CD4-positive, alpha-beta T cell treated with Interleukin-21 for 1 hour (primary cell): ENCODE measurements around the gene ITGA7.

ENCODE experiments used
- DNase-seq: peaks from one replicate; pipeline ENCODE4 v3.0.0-alpha.2; 2020

ITGA7 gene

DNA sequence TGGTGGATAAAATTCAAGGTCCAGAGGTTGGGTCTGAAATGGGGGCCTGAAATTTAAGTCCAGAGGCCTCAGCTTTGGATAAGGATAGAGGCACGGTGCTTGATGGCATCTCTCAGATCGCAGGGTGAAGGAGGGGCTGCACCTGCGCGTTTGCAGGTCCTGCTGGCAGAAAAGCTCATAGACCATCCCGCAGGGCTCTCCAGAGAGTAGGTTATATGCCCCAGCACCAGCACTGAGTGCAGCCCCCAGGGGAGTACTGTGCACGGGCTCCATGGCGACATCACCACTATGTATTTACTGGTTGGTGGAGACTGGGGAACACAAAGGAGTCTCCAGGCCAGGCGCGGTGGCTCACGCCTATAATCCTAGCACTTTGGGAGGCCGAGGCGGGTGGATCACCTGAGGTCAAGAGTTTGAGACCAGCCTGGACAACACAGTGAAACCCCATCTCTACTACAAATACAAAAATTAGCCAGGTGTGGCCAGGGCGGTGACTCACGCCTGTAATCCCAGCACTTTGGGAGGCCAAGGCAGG is 25.4 kb upstream of the ITGA7 start:
- DNase-seq = no peak

DNA sequence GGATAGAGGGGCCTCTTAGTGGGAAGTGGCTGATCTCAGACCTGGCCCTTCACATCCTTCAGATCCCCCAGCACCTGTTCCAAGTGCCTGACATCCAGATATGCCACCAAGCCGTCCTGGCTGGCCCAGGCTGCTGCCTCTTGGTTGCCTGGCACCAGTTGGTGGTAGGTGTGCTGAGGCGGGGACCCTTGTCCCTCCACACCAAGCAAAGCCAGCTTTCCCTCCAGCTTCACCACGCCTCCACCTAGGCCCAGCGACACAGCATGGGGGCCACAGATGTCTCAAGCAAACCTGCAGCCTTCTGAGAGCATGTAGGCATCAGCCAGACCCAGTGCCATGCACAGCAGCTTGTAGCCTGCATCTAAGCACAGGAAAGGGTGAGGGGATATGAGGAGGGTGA is 24.6 kb upstream of the ITGA7 start:
- no peak for DNase-seq

DNA sequence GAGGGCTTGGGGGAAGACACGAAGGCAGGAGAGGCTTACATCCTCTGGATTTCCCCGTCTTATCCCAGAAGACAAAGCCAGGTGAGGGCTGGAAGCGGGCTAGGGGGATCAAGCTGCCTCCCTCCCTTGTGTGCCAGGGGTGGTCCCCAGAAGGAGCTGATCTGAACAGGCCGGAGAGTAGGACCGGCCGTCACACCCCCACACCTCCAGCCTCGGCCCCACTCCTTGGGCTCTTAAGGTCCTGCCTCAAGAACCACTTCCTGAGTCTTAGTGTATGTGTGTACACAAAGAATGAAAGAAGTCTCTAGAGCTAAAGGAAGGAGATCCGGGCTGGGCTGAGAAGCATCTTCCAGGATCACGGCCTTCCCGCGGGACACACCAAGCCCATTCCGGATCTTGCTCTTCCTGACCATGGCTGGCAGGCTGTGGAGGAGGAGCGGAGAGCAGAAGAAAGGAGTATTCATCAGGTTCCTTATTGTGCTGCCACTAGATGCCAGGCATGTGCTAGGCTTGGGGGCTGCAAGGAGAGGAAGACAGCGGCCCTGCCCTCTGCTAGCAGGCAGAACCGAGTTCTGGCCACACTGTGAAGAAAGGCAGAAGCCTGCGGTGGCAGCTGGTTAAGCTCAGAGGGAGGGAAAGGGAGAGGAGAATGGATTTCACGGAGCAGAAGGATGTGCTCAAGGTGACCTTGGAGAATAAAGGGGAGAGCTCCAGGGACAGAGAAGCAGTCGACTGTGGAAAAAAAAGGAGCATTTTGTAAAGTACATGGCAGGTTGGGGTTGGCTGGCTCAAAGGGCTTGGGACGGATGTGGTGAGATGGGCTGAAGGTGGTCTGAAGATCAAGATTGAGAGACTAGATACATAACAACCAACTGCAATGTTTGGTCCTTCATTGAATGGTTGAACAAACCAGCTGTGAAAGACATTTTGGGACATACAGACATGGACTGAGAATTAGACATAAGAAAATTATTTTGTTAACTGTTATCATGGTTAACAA is 22.4 kb upstream of the ITGA7 start:
- peak; percentile 43 for DNase-seq

DNA sequence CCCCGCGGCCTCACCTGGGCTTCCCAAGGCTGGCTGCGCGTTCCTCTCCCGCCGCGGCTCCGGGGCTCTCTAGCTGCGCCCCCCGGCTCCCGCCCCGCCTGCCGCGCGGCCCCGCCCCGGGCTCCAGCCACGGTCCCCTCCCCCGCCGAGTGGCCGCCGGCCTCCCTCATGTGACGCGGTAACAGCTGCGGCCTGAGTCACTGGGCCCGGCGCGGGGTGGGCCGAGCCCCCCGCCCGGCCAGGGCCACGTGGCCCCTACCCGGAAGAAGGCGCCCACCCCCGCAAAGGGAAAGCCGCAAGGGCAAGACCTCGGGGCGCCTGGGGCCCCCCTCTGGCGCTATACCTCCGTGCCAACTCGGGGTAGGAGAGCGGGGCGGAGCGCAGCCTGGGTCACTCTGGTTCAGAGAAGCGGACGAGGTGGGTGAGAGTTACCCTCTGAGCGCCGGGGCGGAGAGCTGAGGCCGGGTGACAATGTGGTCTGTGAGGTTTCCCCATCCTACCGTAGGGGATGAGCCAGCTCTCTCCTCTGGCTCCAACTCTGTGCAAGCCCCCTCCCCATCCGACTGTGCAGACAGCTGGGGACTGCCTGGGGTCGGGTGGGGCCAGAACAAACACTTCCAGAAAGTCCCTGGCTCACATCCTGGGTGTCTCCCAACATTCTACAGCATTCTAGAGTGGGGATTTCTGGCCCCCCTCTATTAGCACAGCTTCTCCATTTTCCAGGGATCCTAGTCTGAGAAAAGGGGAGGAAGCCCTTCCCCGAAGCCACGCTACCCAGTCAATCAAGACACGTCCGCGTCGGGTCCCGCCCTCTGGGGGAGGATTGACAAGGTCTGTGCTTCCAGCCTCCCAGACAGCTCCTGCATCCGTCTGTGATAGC is 21.5 kb upstream of the ITGA7 start, which contains the start of gene CD63:
CD63 (minus strand) TSS at position 71 of the 880 bp plus-strand sequence. CDS start 668 bp downstream, outside the sequence.
- DNase-seq = peak; percentile 71

DNA sequence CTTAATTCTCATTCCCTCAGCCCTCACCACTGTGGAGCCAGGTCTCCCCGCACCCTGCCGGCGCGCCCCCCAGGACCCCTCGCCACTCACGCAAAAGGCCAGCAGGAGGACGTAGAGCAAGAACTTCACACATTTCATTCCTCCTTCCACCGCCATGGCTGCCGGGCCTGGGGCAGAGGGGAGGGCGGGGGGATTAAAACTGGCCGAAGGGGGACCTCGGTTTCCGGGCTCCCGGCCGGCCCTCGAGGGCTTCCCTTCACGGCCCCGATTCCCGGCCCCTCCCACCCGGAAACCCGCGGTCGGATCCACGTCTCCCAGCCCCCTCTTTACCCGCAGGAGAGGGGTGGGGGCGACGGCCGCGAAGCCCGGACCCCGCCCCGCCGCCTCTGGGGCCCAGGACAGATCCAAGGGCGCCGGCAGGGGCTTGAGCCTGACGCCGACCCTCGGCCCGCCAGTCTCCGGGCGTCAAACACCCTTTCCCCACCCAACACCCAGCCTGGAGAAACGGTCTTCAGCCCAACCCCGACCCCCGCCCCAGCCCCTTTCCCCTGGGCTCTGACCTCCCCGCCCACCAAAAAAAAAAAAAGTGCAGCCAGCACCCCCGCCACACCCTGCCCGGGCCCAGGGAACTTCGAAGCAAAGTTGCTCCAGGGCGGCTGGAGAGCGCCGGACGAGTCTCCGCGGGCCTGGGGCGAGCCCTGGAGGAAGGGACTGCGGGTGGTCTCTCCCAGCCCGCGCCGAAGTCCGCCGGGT is 20.7 kb upstream of the ITGA7 start:
- peak; percentile 33 for DNase-seq

DNA sequence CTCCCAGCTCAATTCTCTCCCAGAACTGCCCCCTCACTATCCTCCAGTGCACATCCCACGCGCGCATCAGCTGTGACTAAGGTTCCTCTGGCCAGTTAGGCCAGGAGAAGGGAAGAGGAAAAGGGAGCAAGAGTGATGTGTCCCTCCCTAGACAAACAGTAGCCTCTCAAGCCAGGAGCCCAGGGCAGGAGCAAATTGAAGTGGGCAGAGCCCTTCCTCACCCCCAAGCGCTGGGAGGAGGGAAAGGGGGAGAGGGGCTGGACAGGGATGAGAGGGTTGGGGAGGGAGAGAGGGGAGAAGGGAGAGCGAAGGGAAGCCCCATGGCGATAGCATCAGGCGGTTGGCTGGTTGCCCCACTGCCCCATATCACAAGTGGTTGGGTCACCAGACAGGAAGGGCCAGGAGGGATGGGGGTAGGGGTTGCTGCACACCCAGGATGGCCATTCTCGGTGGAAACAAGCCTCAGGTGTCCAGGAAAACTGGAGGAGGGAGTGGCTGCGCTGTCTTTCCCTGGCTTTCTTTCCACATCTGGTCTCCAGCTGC is 20.0 kb upstream of the ITGA7 start:
- DNase-seq = no peak

DNA sequence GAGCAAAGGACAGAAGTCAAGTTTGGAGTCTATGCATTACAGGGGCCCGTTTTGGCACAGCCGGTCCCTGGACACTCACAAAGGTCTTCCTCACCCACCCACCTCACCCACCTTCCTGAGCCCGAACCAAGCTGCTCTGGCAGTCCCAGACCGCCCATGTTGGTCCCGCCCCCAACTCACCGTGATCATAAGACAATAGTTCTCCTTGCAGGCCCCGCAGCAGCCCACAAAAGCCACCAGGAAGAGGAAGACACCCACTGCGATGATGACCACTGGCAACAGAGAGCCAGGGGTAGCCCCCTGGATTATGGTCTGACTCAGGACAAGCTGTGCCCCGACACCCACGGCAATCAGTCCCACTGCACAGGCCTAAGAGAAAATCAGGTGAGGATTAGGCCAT is 19.3 kb upstream of the ITGA7 start:
- DNase-seq = no peak

DNA sequence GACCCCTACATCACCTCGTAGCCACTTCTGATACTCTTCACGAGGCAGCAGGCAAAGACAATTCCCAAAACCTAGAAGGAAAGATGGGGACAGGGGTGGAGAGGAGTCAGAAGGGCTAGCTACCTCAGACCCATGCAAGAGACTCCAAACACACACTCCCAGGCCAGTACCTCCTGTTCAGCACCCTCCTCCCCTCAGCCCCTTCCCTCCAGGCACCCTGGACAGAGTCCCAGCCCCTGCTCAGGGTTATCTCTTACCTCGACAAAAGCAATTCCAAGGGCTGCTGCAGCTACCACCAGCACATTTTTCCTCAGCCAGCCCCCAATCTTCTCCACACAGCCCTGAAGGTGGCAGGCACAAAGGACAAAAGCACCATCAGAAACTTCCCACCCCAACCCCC is 17.9 kb upstream of the ITGA7 start:
- no peak for DNase-seq

DNA sequence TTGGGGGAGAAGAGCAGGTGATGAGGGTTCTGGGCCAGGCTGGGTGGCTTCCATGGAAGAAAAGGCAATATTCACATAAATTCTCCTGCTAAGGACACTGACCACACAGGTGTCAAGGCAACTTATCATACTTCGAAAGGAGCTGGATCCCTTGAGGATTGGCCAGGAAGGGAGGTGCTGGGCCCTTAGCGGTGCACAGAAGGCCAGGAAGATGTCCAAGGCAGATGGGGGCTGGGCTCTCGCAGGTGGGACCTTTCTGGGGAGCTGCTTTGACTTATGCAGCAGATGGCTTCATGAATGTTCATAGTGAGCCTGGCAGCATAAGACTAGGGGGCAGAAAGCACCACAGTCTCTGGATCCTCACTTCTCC is 17.2 kb upstream of the ITGA7 start:
- DNase-seq = no peak

DNA sequence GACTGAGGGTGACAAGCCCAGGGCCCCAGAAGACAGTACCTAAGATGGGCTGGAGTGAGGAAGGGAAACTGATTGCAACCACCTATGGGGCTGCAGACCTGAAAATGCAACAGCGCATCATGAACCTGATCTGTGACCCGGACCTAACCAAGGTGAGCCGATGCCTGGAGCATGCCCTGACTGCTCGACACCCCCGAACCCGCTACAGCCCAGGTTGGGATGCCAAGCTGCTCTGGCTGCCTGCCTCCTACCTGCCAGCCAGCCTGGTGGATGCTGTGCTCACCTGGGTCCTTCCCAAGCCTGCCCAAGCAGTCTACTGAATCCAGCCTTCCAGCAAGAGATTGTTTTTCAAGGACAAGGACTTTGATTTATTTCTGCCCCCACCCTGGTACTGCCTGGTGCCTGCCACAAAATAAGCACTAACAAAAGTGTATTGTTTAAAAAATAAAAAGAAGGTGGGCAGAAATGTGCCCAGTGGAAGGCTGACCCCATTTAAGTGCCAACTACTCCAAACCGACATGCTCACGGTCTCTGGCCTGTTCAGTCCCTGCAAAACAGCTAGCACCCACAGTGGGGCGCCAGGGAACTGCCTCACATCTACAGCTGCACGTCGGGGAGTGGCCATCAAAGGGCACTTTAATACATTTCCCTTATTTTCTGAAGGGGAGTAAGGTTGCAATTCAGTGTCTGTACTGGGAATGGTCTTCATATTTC is 16.7 kb upstream of the ITGA7 start:
- DNase-seq = peak; percentile 77

DNA sequence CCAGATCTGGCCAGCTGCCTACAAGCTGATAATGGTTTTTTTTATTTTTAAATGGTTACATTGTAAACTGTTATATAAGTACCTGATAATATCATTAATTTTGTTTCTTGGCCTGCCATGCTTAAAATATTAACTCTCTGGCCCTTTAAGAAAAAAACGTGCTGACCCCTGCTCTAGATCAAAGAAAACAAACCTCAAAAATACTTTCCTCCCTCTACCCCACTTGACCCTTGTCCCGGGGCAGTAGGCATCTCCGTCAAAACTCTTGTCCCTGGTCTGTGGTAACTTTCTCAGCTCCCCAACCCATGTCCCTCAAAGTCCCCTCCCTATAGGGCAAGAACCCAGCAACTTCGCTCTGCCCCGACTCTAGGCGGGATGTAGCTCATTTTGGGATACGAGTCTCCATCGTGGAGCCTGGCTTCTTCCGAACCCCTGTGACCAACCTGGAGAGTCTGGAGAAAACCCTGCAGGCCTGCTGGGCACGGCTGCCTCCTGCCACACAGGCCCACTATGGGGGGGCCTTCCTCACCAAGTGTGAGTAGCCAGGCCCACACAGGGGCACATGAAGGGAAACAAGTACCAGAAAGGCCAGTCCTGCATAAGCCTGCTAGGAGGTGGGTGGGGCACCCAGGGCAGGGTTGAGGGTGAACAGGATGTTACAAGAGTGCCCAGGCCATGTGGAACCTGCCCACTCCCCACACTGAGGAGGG is 16.0 kb upstream of the ITGA7 start:
- DNase-seq = no peak

DNA sequence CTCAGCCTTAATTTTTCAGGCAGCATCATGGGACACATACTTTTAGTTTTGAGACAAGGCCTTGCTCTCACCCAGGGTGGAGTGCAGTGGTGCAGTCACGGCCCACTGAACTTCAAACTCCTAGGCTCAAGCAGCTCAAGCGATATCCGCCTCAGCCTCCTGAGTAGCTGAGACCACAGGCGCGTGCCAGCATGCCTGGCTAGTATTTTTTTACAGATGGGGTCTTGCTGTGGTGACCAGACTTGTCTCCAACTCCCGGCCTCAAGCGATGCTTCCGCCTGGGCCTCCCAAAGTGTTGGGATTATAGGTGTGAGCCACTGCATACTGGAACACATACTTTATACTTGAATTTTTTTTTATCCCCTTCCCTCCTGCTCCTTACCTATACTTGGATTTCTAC is 15.2 kb upstream of the ITGA7 start:
- no peak for DNase-seq

DNA sequence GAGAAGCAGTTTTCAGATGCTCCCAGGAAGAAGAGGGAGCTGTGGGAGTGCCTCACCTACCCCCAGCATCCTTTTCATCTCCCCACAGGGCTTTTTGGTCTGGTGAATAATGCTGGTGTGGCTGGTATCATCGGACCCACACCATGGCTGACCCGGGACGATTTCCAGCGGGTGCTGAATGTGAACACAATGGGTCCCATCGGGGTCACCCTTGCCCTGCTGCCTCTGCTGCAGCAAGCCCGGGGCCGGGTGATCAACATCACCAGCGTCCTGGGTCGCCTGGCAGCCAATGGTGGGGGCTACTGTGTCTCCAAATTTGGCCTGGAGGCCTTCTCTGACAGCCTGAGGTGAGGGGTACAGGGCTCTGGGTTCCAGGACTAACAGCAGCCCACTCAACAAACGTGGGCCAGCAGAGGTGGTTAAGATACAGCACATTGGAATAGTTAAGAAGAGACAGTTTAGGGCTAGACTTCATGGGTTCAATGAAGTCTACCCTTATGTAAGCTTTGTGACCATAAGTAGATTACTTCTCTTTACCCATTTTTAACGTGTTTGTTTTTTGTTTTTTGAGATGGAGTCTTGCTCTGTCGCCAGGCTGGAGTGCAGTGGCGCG is 14.0 kb upstream of the ITGA7 start:
- no peak for DNase-seq

DNA sequence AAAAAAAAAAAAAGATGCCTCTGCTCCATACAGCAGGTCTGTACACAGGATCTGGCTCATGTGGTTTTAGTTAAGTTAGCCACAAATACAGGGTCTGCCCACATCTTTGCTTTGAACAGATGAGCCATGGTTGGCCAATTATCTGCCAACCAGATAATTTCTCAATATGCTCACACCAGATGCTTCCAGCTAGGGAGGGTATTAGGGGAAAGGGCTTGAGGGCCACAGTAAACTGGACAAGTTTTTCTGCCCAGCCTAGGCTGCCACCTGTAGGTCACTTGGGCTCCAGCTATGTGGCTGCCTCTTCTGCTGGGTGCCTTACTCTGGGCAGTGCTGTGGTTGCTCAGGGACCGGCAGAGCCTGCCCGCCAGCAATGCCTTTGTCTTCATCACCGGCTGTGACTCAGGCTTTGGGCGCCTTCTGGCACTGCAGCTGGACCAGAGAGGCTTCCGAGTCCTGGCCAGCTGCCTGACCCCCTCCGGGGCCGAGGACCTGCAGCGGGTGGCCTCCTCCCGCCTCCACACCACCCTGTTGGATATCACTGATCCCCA is 13.3 kb upstream of the ITGA7 start:
- DNase-seq = peak; percentile 38

DNA sequence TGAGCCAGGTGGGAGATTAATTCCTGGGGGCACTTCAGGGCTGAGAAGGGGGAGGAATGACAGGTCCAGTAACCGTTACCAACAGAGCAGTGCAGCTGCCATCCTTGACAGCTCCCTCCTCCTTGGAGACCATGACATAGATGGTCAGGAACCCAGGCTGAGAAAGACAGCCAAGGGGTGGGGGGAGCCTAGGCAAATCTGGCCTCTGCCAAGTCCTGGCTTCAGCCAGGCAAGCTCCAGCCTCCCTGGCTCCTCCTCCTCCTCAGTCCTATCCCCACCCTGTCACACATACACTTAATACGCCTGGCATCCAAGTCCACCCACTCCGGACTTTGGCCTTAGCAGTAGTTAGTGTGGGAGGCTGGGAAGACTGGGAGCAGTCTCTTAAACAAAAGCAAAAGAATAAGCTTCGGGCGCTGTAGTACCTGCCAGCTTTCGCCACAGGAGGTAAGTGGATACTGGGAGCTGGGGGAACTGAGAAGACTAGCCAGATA is 12.4 kb upstream of the ITGA7 start, which contains the start of gene RDH5:
RDH5 (plus strand) TSS at position 323 of the 494 bp plus-strand sequence. CDS start 792 bp downstream, outside the sequence.
- no peak for DNase-seq

DNA sequence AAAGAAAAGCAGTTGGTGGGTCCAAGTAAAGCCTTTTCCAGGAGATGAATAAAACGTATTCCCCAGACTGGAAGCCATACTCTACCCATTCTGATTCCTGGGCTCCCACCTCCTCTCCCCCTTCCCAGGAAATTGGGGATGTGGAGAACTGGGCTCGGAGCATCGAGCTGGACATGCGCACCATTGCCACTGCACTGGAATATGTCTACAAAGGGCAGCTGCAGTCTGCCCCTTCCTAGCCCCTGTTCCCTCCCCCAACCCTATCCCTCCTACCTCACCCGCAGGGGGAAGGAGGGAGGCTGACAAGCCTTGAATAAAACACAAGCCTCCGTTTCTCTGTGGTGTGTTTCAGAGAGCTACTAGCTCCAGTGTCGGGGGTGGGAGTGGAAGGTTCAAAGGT is 11.7 kb upstream of the ITGA7 start:
- DNase-seq = no peak

DNA sequence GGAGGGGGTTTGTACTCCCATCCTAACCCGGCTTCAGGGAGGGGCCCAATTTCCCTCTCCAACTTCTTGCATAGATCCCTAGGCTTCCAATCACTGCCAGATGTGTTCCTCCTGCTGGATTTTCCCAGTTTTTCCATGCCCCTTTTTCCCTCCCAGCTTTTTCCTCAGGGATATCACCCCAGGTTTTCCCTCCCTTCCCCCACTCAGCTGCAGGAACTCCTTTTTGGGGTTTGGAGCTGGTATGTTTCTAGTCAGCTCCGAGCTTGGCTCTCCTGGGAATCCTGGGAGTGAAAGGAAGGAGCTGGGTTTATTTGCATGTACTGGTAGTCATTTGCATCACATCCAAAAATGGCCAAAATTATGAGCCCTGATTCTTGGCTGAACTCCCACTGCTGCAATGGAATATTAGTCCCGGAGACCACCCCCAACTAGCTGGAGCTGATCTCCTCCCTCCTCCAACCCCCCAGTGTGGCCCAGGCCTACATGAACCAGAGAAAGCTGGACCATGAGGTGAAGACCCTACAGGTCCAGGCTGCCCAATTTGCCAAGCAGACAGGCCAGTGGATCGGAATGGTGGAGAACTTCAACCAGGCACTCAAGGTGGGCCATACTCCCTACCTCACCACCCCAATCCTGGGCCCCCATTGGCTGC is 11.0 kb upstream of the ITGA7 start:
- DNase-seq = no peak

DNA sequence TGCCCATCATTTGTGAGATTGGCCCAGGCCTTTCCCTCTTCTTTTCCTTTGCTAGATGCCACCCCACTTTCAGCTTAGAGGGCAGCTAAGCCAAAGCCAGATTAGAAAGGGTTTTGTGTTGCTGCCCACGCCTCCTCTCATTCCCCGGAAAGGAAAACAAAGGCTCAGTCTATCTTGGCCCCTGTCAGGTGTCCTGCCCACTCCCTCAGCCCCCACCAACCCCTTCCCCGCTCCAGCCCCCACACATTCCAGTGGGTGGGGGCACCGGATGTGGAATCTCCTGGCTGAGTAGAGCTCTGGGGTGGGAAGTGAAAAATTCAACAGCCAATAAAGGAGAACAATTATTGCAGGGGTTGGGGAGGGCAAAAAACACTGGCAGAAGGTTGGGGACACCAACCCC is 10.3 kb upstream of the ITGA7 start:
- no peak for DNase-seq
